SK-N-MC (cell line): ENCODE measurements around the gene C4A.
A peak's percentile ranks its signal among the peaks of the same experiment; 100 is the strongest.

Source experiments
- EZH2 ChIP-seq: fragments of 200-600 bp; sonication (generic); IDR thresholded peaks from one replicate; pipeline ENCODE4 v1.6.1; 2017; ENCODE audit warnings: antibody characterized with exemption
- POLR2AphosphoS5 ChIP-seq: IDR thresholded peaks from 2 replicates; pipeline ENCODE4 v1.6.1; 2012; ENCODE audit warnings: mild to moderate bottlenecking, low read depth, low read length, borderline replicate concordance

GRCh38 chr6:31970604-31971271 is 11.1 kb upstream of the C4A start:
- TF ChIP-seq POLR2AphosphoS5: peak; percentile 67
- TF ChIP-seq EZH2: no peak
